Endometrial microvascular endothelial cells (primary cell): ENCODE results near the gene TENT4A. TPM values are rescaled to one million over a fixed set of nuclear protein-coding genes. Genes with fewer than 3 reads are reported as not detected.

Experiments used
- in situ Hi-C: cut with HindIII; loops from 2 replicates; pipeline ENCODE4 v1.10.0; 2017; ENCODE audit warnings: low sequenced_read_pairs, low pct_unique_long_range_greater_than_20kb; ENCODE audit errors: inconsistent ontology term
- total RNA-seq: library from RNA; depleted of rRNA; stranded (reverse); fragments of >200 nt; gene quantifications from one replicate; pipeline ENCODE4 v1.2.3, GENCODE V29; 2015; ENCODE audit errors: inconsistent ontology term

The TENT4A gene
- total RNA-seq, 1 donor from 2014 or later: 11.5 TPM

DNA sequence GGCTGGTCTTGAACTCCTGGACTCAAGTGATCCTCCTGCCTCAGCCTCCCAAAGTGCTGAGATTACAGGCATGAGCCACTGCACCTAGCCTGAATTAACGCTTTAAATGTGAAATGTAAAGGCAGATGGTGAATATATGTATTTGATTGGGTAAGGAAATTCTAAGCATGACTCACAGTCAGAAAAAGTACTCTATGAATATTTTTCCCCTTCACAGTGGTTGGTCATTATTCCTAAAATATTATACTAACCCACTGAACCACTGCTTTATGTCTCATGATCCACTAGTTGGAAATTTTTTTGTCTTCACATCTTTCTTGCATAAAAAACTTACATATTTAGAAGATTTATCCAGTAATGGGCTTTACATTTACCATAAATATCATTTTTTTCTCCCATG is 14.5 kb upstream of the TENT4A start:
- in situ Hi-C loops: no loop called here

DNA sequence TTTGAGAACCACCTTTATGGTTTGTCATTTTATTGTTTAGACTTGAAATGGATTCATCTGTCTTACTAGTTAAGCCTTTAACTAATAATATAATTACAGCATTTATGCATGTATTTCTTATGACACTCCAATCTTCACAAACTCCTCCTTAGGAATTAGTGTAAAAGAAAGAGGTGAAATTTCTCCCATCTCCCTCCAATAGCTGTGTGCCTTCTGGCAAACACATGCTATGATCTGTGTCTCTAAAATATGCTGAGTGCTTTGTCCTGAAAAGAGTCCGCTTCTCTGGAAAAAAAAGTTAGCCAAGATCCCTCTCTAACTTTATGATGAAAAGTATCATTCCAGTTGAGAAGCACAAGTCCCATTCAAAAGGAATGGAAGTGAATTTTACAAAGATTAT is 13.9 kb upstream of the TENT4A start:
- in situ Hi-C loops: no loop called here

DNA sequence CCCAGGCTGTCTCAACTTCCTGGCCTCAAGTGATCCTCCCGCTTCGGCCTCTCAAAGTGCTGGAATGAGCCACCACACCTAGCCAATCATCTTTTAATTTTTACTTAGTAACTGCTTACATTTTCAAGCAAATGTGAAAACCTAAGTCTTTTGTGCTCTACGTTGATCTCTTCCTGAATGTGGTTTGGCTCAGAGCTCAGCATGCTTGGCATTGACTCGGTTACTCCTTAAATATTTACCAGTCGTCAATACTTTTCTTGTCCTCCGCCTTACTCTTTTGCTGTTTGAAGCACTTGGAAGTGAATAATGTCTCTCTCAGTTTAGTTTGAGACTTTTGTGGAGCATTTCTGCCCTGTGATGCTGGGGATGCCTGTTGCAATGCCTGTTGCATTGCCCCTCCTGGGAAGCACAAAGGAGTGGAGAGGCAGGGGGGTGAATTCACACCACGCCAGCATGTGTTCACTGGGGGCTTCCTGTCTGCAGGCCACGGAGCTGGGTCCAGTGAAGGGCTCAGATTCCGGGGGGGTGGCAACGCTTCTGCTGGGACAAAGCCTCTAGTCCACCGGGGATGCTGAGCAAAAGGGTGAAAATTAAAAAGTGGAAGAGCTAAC is 13.1 kb upstream of the TENT4A start:
- in situ Hi-C loops: no loop called here

DNA sequence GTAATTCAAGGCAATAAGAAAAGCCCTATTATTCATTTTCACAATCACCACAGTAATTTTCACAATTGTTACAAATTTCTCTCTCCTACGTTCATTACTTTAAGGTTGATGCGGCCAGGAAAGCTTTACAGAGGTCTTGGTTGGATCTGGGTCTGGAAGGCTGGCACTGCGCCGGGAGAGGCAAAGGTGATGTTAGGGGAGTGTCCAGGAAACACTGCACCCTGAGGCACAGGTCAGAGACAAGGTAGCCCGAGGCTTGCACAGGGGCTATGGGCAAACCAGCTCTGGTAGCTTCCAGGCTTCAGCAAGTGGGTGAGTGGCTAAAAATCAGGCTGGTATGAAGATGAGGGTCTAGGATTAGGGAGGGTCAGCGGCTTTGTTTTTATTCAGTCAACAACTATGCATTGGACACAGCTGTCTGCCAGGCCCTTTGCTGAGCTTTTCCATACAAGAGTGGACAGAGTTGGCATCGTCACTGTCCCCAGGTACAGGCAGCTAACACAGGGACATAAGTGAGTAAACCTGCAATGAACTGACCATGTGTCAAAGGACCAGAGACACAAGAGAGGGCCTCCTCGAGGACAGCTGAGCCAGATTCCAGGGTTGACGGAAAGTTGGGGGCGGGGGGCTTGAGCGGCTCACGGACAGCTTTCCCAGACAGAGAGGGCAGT is 12.4 kb upstream of the TENT4A start:
- in situ Hi-C loops: no loop called here

DNA sequence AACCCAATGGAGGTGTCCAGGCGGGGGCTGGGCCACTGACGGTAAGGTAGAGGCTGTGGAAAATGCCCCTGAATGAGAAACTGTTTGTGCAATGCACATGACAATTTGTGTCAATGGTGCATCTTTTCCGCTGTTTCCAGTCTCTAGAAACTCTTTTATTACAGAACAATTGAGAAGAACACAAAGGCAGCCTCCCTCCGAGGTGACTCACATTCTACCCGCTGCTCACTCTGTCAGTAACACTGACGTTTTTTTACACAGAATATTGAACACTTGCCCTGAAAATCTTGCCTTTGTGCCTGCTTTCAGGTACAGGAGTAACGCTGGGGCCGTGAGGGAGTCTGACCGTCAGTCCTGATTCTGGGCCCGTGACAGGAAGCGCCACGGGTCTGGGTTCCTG is 11.7 kb upstream of the TENT4A start:
- in situ Hi-C loops: no loop called here

DNA sequence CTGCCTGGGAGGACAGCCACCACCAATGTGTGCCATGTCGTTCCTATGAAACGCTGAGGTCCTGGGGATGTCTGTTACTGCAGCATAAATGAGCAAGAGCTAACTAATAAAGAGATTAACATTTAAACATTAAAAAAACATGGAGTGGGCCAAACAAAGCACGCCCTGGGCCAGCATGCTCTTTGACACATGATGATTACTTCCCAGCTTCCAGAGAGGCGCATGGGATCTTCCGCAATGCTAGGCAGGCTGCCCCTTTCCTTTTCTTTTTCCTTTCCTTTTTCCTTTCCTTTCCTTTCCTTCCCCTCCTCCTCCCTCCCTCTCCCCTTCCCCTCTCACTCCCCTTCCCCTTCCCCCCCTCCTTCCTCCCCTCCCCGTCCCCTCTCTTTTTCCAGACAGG is 10.6 kb upstream of the TENT4A start:
- in situ Hi-C loops: no loop called here

DNA sequence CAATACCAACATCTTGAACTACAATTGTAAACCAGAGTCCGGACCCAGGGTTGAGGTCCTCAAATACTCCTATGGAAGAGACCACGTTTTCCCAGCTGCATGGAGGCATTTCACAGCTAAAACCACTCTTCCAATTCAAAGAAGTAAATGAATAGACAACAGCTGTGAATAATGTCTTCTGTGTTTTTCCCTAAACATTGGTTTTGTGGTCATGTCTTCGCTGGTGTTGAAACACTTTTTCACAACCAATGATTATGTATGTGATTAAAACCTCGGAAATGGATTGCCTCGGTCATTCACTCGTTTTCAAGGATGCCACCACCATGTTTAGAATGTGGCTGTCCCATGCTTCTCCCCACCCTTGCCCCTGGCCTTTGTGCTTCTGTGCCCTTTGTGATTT is 9.4 kb upstream of the TENT4A start:
- in situ Hi-C loops: no loop called here

DNA sequence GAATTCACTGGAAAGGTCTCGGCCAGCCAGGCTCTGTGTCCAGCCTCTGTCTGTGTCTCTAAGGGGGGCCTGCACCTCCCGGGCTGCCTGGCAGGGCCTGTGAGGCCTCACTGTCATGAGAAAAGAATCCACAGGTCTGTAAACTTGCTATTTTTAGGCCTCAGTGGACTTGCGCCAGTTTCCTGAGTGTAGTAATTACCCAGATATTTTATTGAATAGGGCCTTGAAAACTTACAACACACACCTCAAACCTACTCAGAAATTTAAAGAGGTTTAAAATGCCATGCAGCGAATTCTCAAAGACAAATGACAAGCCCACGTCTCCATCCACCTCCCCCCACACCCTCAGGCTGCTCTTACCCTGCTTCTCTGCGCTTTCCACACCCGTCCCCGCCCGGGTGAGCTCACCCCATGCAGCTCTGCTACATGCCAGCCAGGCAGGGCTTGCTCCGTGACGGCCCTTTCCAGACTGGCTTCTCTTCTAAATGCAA is 8.8 kb upstream of the TENT4A start:
- in situ Hi-C loops: no loop called here

DNA sequence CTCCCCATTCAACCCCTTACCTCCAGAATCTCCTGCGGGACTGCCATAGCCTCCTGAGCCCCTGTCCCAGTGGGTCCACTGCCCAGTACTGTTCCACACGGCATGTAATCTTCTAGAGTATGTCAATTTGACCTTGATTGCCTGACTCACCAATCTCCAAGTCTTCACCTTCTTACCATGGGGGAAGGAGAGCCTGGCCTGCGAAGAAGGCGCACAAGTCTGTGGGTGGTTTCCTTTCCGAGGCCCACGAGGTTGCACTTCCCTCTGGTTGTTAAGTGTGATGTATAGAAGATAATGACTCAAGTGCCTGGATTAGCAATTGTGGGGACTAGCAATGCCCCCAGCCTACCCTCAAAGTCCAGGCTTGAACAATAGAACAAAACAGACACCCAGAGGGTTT is 8.1 kb upstream of the TENT4A start:
- in situ Hi-C loops: no loop called here

DNA sequence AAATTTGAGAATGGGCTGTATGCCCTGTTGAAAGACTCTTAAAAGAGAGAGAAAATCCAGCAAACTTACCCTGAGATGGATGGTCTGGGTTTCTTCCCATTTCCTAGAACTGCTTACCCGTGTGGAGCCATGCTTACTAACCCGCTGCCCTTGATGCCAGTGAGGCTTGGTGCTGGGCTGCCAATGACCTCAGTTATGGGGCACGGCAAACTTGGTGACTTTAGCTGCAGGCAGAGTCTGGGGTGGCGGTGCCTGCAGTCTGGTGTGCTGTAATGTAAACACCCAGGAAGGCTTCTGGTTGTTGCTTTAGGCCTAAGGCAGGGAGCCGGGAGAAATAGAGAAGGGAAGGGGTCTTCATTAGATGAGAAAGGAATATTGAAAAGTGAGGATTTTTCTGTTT is 7.3 kb upstream of the TENT4A start:
- in situ Hi-C loops: no loop called here

DNA sequence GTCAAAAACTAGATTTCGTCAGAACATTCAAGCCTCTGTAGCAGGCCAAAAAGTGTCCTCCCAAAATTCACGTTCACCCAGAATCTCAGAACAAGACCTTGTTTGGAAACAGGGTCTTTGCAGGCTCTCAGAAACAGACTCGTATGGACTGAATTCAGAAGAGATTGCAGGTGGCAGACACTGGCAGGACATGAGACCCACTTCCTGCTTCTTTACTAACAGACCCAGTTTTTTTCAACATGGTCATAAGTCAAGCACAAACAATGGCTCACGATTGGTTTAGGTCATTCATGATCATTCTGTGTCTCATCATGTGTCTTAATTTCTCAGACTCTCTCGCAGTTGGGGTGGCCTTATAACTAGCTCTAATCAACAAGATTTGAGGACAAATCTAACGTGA is 5.4 kb upstream of the TENT4A start:
- in situ Hi-C loops: no loop called here

DNA sequence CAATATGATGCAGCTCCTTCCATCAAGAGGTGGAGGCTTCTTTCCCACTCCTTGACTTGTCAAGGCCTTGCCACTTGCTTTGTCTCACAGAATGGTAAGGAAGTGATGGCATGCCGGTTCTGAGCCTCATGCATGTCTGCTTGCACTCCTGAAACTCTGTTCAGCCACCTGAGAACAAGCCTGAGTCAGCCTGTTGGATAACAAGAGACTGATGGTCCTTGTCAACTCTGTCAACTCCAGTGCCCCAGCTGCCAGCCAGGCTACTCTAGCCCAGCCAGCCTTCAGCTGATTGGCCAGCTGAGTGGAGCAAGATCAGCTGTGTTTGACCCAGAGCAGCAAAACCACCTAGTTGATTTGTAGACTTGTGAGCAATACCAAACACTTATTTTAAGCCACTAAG is 4.4 kb upstream of the TENT4A start:
- in situ Hi-C loops: no loop called here

DNA sequence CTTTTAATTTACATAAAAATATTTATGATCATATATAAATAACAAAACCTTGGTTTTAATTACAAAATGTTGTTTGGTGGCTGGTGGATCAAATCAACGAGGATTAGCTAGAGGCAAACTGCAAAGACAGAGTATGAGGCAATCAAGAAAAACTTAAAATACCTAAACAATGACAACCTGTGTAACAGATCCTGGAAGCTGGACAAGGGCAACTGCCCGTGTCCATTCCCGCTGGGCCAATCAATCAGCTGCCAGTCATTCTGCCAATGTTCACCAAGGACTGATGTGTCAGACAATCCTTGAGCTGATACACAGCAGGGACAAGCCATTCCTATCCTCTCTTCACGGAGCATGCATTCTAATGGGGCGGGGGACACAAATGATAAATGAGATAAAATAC is 3.2 kb upstream of the TENT4A start:
- in situ Hi-C loops: no loop called here

DNA sequence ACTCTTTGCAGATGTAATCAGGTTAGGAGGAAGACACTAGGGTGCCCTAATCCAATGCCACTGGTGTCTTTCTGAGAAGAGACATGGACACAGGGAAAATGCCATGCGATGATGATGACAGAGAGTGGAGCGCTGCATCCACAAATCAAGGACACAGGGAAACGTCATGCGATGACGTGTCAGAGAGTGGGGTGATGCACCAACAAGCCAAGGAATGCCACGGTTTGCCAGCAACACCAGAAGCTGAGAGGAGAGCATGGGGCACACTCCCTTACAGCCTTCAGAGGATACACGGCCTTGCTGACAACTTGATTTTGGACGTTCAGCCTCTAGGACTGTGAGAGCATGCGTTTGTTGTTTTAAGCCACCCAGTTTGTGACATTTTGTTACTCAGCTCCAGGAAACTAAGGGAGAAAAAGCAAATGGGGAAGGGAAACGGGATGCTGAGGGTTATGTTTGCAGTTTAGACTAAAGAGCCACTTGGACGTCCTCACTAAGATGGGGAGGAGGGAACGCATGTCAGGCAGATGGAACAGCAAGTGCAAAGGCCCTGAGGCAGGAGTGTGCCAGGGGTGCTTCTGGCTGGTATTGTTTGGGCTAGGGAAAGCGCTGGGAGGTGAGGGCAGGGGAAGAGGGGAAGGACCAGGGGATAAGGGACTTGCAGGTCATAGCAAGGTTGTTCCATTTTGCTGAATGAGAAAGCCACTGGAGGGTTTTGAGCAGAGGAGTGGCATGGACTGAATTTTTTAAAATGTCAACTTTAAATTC is 2.5 kb upstream of the TENT4A start:
- in situ Hi-C loops: no loop called here

DNA sequence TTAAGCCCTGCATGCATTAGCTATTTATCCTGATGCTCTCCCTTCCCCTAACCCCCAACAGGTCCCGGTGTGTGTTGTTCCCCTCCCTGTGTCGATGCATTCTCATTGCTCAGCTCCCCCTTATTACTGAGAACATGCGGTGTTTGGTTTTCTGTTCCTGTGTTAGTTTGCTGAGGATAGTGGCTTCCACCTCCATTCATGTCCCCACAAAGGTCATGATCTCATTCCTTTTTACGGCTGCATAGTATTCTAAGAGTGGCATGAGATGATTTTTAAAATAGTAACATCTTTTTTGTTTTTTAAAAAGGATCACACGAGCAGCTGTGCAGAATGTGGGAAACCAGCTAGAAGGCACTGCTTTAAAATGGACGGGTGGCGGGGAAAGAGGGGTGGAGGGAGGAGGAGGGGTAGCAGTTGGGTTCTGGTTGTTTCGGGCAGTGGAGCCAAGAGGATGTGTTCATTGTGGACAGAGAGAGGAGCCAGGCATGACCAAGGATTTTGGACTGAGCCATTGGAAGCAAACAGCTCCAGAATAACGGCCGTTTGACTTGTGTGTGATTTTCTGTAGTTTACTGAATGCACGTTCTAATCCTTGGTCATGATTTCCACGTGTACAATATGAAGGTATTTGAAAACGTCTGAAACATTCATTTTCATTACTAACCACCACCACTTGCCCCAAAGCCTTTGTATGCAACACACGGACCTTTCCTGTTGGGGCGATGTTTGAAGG is 1.7 kb upstream of the TENT4A start:
- in situ Hi-C loops: no loop called here

DNA sequence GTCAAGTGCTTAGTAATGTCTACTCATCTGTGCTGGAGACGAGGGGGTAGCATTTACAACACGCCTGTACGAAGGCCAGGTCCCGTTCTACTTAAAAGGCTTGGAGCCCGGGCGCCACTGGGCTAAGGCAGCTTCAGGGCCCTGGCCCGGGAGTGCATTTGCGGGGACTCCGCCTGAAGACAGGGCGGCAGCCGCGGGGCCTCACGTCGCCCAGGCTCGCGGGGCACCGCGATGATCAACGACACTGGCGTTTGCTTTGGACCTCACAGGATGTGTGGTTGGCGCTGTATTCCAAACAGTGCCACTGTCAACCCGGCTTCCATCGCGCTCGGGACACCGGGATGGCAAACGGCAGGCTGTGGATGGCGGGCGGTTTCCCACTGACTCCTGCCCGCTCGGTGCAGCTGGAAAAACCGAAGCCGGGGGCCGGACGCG is 1.1 kb upstream of the TENT4A start:
- in situ Hi-C loops: no loop called here

DNA sequence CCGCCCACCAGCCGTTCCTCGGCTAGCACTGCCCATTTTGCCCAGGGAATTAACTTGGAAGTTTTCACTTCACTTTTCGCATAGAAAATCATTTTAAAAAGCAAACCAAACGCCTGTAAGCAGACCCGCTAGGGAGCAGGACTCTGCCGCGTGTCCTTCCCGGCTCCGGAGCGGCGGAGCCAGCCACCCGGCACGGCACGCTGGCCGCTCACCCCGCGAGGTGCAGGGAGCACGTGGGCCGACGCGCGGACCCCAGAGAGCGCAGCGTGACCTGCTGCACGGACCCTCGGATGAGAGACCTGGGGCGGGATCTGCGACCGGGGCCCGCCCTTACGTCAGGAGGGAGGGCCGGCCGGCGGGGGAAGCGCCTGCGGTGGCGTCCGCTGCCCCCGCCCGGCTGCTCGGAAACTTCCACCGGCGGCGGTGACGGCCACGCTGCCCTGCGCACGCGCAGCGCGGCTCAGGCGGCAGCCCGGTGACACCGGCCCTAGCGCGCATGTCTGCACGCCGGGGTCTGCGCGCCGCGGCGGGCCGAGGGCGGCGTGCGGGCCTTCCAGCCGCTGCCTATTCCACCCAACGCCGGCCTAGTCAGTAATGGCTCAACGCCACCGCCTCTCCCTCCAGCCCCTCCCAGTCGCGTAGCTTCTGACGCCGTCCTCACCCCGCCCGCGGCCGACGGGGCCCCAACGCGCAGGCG is 507 bp upstream of the TENT4A start:
- in situ Hi-C loops: no loop called here

DNA sequence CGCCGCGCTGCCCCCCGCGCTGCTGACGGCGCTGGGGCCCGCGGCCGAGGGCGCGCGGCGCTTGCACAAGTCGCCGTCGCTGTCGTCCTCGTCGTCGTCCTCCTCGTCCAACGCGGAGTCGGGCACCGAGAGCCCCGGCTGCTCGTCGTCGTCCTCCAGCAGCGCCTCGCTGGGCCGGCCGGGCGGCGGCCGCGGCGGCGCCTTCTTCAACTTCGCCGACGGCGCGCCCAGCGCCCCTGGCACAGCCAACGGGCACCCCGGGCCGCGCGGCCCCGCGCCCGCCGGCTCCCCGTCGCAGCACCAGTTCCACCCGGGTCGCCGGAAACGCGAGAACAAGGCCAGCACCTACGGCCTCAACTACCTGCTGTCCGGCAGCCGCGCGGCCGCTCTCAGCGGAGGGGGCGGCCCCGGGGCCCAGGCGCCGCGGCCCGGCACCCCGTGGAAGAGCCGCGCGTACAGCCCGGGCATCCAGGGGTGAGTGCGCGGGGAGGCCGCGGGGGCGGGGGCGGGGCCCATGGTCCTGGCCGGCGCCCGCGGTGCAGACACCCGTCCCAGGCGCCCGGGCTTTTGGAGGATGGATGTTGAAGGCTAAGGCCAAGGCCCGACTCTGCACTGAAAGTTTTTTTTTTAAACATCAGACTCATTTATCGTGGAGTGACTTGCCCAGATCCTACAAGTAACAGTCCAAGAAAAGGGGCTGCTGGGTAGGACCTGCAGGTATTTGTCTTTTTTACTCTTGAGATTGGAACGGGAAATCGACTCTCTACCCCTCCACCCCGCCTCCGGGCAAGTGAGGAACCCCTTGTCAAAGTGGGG is 1.2 kb downstream of the TENT4A start:
- in situ Hi-C loops: no loop called here
